Inferior parietal cortex (tissue), 1 donor: Measurements from ENCODE around the gene NUP88.

Experiments
- DNase-seq: peaks from one replicate; pipeline ENCODE4 v3.0.0-alpha.2; 2016; ENCODE audit errors: extremely low spot score

The NUP88 gene

GRCh38 chr17:5419959-5420653, 644 bp upstream of the NUP88 start, which contains the start of gene RPAIN:
Gene RPAIN, plus strand, starts transcription at chr17:5420182. Its CDS starts 29 bp downstream, at chr17:5420211.
- DNase-seq: no peak

GRCh38 chr17:5418858-5419355, 555 bp downstream of the NUP88 start:
- DNase-seq: no peak

GRCh38 chr17:5416901-5417300, 2.6 kb downstream of the NUP88 start:
- no peak for DNase-seq

GRCh38 chr17:5413682-5414081, 5.8 kb downstream of the NUP88 start:
- DNase-seq: peak; percentile 23

GRCh38 chr17:5410594-5411272, 8.7 kb downstream of the NUP88 start:
- no peak for DNase-seq

- DNase-seq: no peak
Measured at GRCh38 chr17:5408186-5408585, 11.3 kb downstream of the NUP88 start.

- no peak for DNase-seq
Measured at GRCh38 chr17:5405400-5405799, 14.1 kb downstream of the NUP88 start.

- no peak for DNase-seq
Measured at GRCh38 chr17:5399767-5400166, 19.7 kb downstream of the NUP88 start.

- no peak for DNase-seq
Measured at GRCh38 chr17:5396612-5397011, 22.9 kb downstream of the NUP88 start.

GRCh38 chr17:5391678-5392077, 27.8 kb downstream of the NUP88 start:
- DNase-seq: no peak

- DNase-seq: no peak
Measured at GRCh38 chr17:5381542-5381941, 37.9 kb downstream of the NUP88 start.

- DNase-seq: no peak
Measured at GRCh38 chr17:5380491-5381135, 38.8 kb downstream of the NUP88 start.

GRCh38 chr17:5379351-5380107, 39.9 kb downstream of the NUP88 start:
- no peak for DNase-seq

GRCh38 chr17:5378566-5379207, 40.8 kb downstream of the NUP88 start:
- no peak for DNase-seq

GRCh38 chr17:5373112-5373511, 46.4 kb downstream of the NUP88 start:
- DNase-seq: no peak

- DNase-seq: no peak
Measured at GRCh38 chr17:5370411-5370810, 49.1 kb downstream of the NUP88 start.

GRCh38 chr17:5365831-5366230, 53.6 kb downstream of the NUP88 start:
- no peak for DNase-seq

GRCh38 chr17:5364696-5365095, 54.8 kb downstream of the NUP88 start:
- no peak for DNase-seq

- no peak for DNase-seq
Measured at GRCh38 chr17:5364156-5364555, 55.3 kb downstream of the NUP88 start.

- no peak for DNase-seq
Measured at GRCh38 chr17:5362162-5362811, 57.2 kb downstream of the NUP88 start.

GRCh38 chr17:5361426-5361825, 58.0 kb downstream of the NUP88 start:
- DNase-seq: no peak
